RWPE1 (cell line): ENCODE data around the gene CKAP2L.

ENCODE experiments used
- CTCF ChIA-PET: fragments of 350-600 bp; sonication (Branson Sonifier 250); formaldehyde crosslinking; extraction: SDS; loops from one replicate; lab custom pipeline; 2021; lab: Yijun Ruan, JAX
- POLR2A ChIA-PET: fragments of 400-600 bp; formaldehyde crosslinking; extraction: SDS; loops from one replicate; lab custom pipeline; 2020; ENCODE audit warnings: antibody characterized with exemption; ENCODE audit not compliant: low non-redundant PET; lab: Yijun Ruan, JAX
- DNase-seq: peaks from one replicate; pipeline ENCODE4 v3.0.0; 2012; ENCODE audit warnings: low spot score
- H3K27ac ChIP-seq: fragments of 450-650 bp; 2 replicates; pipeline ENCODE4 v1.5.1; 2017
- TF ChIP-seq, protein P1 (sequence below): fragments of 450-650 bp; conservative IDR thresholded peaks from 2 replicates; pipeline ENCODE4 v1.5.1; 2017; ENCODE audit warnings: low read depth, mild to moderate bottlenecking

Gene CKAP2L

DNA sequence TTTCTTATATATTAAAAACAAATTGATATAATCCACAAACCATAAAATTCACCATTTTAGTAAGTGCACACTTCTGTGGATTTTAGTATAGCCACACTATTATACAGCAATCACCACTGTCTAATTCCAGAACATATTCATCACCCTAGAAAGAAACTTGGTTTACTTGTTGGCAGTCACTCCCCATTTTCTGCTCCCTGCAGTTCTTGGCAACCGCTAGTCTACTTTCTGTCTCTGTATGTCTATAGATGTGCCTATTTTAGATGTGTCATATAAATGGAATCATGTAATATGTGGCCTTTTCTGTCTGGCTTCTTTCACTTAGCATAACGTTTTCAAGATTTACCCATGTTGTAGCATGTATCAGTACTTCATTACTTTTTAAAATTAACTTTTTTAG, 5.7 kb downstream of the CKAP2L start:
- ChIA-PET POLR2A (no interaction called here), CTCF (no interaction called here)
- DNase-seq: no peak
- H3K27ac ChIP-seq: no peak overlapping the region
- TF ChIP-seq, protein P1, sequence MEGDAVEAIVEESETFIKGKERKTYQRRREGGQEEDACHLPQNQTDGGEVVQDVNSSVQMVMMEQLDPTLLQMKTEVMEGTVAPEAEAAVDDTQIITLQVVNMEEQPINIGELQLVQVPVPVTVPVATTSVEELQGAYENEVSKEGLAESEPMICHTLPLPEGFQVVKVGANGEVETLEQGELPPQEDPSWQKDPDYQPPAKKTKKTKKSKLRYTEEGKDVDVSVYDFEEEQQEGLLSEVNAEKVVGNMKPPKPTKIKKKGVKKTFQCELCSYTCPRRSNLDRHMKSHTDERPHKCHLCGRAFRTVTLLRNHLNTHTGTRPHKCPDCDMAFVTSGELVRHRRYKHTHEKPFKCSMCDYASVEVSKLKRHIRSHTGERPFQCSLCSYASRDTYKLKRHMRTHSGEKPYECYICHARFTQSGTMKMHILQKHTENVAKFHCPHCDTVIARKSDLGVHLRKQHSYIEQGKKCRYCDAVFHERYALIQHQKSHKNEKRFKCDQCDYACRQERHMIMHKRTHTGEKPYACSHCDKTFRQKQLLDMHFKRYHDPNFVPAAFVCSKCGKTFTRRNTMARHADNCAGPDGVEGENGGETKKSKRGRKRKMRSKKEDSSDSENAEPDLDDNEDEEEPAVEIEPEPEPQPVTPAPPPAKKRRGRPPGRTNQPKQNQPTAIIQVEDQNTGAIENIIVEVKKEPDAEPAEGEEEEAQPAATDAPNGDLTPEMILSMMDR: no peak

DNA sequence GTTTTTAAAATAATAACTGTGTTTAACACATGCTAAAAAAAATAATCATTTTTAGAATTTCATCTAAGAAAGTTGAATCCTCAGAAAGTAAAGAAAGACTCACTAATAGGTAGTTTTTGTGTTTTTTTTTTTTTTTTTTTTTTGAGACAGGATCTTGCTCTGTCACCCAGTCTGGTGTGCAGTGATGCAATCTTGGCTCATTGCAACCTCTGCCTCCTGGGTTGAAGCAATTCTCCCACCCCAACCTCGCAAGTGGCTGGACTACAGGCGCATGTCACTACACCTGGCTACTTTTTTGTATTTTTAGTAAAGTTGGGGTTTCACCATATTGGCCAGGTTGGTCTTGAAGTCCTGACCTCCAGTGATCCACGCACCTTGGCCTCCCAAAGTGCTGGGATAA, 7.1 kb downstream of the CKAP2L start:
- ChIA-PET CTCF (no interaction called here), POLR2A (no interaction called here)
- DNase-seq: no peak
- H3K27ac ChIP-seq: no peak overlapping the region
- TF ChIP-seq, protein P1: no peak

DNA sequence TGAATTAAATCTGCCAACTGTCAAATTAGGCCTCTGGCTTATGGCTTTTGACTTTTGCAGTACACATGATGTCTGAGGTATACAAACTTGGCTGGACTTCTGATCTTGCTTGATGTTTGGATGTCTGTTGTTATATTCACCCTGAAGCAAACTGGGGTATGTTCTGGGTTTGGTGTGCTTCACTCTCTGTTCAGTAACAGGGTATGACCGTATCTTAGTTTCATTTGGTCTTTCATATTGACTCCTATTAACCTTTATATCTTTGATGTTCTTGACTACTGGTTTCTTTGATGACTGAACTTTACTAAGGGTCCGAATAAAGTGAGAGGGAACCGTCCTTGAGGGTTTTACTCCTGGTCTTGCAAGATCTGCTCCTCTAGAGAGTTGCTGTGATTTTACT, 8.2 kb downstream of the CKAP2L start:
- CTCF ChIA-PET: no interaction called here
- no peak for DNase-seq
- TF ChIP-seq, protein P1: no peak
- POLR2A ChIA-PET: no interaction called here
- no peak overlapping the region for H3K27ac ChIP-seq

DNA sequence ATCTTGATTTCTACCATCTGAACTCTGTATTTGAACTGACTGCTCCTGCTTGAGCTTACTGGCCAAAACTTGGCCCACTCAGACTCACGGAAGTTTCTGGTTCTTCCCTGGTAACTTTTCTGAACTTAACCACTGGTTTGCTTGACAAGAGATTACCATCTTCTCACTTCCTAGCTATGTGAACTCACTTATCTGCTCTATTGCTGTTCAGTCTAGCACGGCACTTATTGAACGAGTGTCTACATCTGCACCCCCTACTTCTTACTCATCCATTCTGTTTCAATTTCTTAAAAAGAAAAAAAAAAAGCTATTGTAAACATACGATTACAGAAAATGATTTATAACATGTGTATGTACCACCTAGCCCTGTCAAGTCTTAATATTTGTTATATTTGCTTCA, 9.0 kb downstream of the CKAP2L start:
- CTCF ChIA-PET: interaction anchor here (0.7 kb wide), 1 partner anchor 196 kb away, joined by 3 read pairs; no protein-coding TSS in a partner anchor
- TF ChIP-seq, protein P1: no peak
- H3K27ac ChIP-seq: no peak overlapping the region
- POLR2A ChIA-PET: no interaction called here
- DNase-seq: no peak

DNA sequence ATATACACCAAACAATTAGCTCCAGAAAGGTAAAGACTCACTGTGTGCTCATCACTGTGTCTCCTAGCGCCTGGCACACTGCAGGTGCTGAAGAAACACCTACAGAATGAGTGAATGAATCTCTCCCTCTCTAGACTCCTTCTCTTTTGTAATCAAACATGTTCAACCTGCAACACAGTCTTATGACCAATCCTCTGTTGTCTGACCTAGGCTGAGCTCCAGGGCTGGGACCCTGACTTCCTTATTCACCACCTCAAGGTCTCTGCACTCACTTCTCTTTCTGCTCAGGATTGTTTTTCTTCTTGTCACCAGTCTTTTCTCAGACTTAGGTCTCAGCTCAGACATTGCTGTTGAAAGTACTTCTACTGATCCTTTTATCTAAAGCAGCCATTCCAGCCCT, 9.8 kb downstream of the CKAP2L start:
- TF ChIP-seq, protein P1: no peak
- H3K27ac ChIP-seq: no peak overlapping the region
- no peak for DNase-seq
- POLR2A ChIA-PET: no interaction called here
- CTCF ChIA-PET: interaction anchor here (0.6 kb wide), 2 partner anchors 130 to 888 kb away, joined by 3 read pairs; no protein-coding TSS in a partner anchor

DNA sequence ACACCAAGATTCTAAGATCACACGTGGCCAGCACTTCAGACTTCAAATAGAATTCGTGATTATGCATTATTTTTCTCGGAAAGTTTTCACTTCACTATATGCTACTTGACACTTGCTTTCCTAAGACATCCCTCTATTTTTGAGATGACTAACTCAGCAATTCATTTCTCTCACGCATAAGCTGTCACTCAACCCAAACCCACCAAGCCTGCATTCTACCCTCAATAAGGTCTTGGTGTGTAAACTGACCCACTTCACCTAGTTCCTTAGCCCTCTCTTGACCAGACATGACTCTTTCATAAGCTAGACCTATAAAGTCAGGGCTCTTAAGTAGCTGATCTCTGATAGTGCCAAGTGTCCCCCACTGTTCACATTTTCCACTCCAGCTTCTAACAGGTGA, 11.7 kb downstream of the CKAP2L start:
- ChIA-PET CTCF (no interaction called here), POLR2A (no interaction called here)

More for the DNA sequence above, 11.7 kb downstream of the CKAP2L start:
- no peak overlapping the region for H3K27ac ChIP-seq
- TF ChIP-seq, protein P1: no peak
- DNase-seq: no peak
